Stomach (tissue), 9 donors: Measurements from ENCODE around the gene DEFB113. TPM values are rescaled to one million over a fixed set of nuclear protein-coding genes. Genes with fewer than 3 reads are reported as not detected.

Experiments
- DNase-seq, 2 donors: peaks; one replicate each; pipeline versions ENCODE4 v3.0.0 to v3.0.0-alpha.2; 2013 to 2019
- H3K27ac ChIP-seq, 5 donors: fragments of 200-600 bp in 4 of 5; sonication (generic) in 4 of 5; one replicate each; pipeline ENCODE4 v1.5.1; 2013 to 2019; ENCODE audit warnings: mild to moderate bottlenecking in 1 of 5, moderate library complexity in 1 of 5
- H3K27me3 ChIP-seq, 3 donors: fragments of 200-600 bp; sonication (generic); one replicate each; pipeline ENCODE4 v1.5.1; 2017 to 2019; ENCODE audit warnings: mixed run types in 1 of 3
- H3K36me3 ChIP-seq, 4 donors: fragments of 200-600 bp; sonication (generic); 1 replicate in 3 of 4; 2 replicates in 1 of 4; pipeline ENCODE4 v1.5.1; 2016 to 2019
- H3K4me1 ChIP-seq, 4 donors: fragments of 200-600 bp; sonication (generic); one replicate each; pipeline ENCODE4 v1.5.1; 2016 to 2019
- H3K4me3 ChIP-seq, 4 donors: fragments of 200-600 bp; sonication (generic) in 3 of 4; one replicate each; pipeline ENCODE4 v1.5.1; 2016 to 2019; ENCODE audit warnings: mild to moderate bottlenecking in 1 of 4
- H3K9me3 ChIP-seq, 4 donors: fragments of 200-600 bp; sonication (generic); one replicate each; pipeline ENCODE4 v1.5.1; 2016 to 2019
- CTCF ChIP-seq, 7 experiments: fragments of 450-650 bp in 4 of 7; fragments of 200-600 bp in 3 of 7; sonication (generic) in 3 of 7; IDR thresholded peaks; one replicate each; pipeline ENCODE4 v1.5.1; 2016 to 2019; ENCODE audit warnings: antibody characterized with exemption in 7 of 7, control low read depth in 2 of 7, mild to moderate bottlenecking in 1 of 7
- EP300 ChIP-seq: sonication (generic); formaldehyde crosslinking; IDR thresholded peaks from one replicate; pipeline ENCODE4 v1.6.1; 2017; ENCODE audit warnings: antibody characterized with exemption
- POLR2A ChIP-seq, 4 donors: fragments of 450-650 bp; IDR thresholded peaks; one replicate each; pipeline ENCODE4 v1.6.1; 2016; ENCODE audit warnings: antibody characterized with exemption in 4 of 4, control low read depth in 2 of 4, mild to moderate bottlenecking in 1 of 4, moderate library complexity in 1 of 4
- POLR2AphosphoS5 ChIP-seq, 3 donors: sonication (generic); formaldehyde crosslinking; IDR thresholded peaks; one replicate each; pipeline ENCODE4 v1.6.1; 2016; ENCODE audit warnings: antibody characterized with exemption in 3 of 3
- WGBS, 5 donors: extraction: QIAGEN DNeasy Blood & Tissue Kit in 3 of 5; methylation state at CpG; one replicate each; pipeline versions ENCODE4 v1.1.5 to v1.1.7; 2013 to 2018; 5-methylcytosine and 5-hydroxymethylcytosine counted together
- intact Hi-C: fragments of 100-400 bp; cut with DNase I; formaldehyde crosslinking; loops from one replicate; pipeline ENCODE4 v1.15.1; 2023; ENCODE audit warnings: low total_unique reads
- polyA plus RNA-seq, 3 donors: library from polyadenylated mRNA; stranded (reverse); fragments of 200-250 nt; gene quantifications; one replicate each; pipeline ENCODE4 v1.2.3, GENCODE V29; 2013
- total RNA-seq, 5 donors: library from RNA; depleted of rRNA; stranded (reverse); fragments of >200 nt; gene quantifications; one replicate each; pipeline versions ENCODE4 v1.1.0 to v1.2.3, GENCODE V29; 2014 to 2016
- donor health status: healthy with polysubstance abuse.
- donor health status: Bipolar disorder and iron deficiency.
- donor health status: healthy.

Gene DEFB113
- total and polyA plus RNA-seq, 8 donors: not detected

GRCh38 chr6:49919261-49919660 lies 50.2 kb downstream of the DEFB113 start:
- DNase-seq: no peak
- TF ChIP-seq EP300: no peak
- TF ChIP-seq POLR2AphosphoS5 (IDR thresholded peaks at IDR 0.05): no peak
- TF ChIP-seq CTCF (IDR thresholded peaks at IDR 0.05): no peak
- no peak for TF ChIP-seq POLR2A (IDR thresholded peaks at IDR 0.05)
- Histone ChIP-seq H3K36me3 (no peaks in the 10 kb centered on the region), H3K4me1 (peaks cover 0 to 9% (median 0%) of the 10 kb centered on the region in 4 donors), H3K4me3 (no peak overlapping the region), H3K9me3 (no peaks in the 10 kb centered on the region), H3K27ac (no peak overlapping the region), H3K27me3 (no peaks in the 10 kb centered on the region)
- 48 to 61% (median 54%) methylated on average over 4 of the region's 4 CpGs for WGBS, 5 donors
- intact Hi-C loops: no loop called here

- Histone ChIP-seq H3K36me3 (no peaks in the 10 kb centered on the region), H3K27ac (no peak overlapping the region), H3K9me3 (no peaks in the 10 kb centered on the region), H3K27me3 (no peaks in the 10 kb centered on the region), H3K4me1 (peaks cover 0 to 9% (median 0%) of the 10 kb centered on the region in 4 donors), H3K4me3 (no peak overlapping the region)
- DNase-seq: no peak
- intact Hi-C loops: no loop called here
- TF ChIP-seq POLR2AphosphoS5 (IDR thresholded peaks at IDR 0.05): no peak
- no peak for TF ChIP-seq CTCF (IDR thresholded peaks at IDR 0.05)
- TF ChIP-seq POLR2A (IDR thresholded peaks at IDR 0.05): no peak
- no peak for TF ChIP-seq EP300
- WGBS, 5 donors: 44 to 54% (median 47%) methylated on average over 2 of the region's 2 CpGs
Observed at GRCh38 chr6:49918787-49919186, 50.6 kb downstream of the DEFB113 start.

Other genes starting within 250 kb of the DEFB113 start
- under 1 TPM in 1 of 5 donors, not detected in 4; 0.55 TPM for gene CRISP3, start 225.2 kb downstream of the DEFB113 start, total RNA-seq
- gene CRISP3, start 225.2 kb downstream of the DEFB113 start, polyA plus RNA-seq: 1 to 10 TPM in 1 of 3 donors, not detected in 2; 6.8 TPM
- gene PGK2, start 182.3 kb downstream of the DEFB113 start, total RNA-seq: not detected
- gene PGK2, start 182.3 kb downstream of the DEFB113 start, polyA plus RNA-seq: not detected
- gene CRISP1, start 103.1 kb downstream of the DEFB113 start, total RNA-seq: not detected
- gene CRISP1, start 103.1 kb downstream of the DEFB113 start, polyA plus RNA-seq: not detected
- gene DEFB114, start 5.5 kb downstream of the DEFB113 start, total RNA-seq: not detected
- gene DEFB114, start 5.5 kb downstream of the DEFB113 start, polyA plus RNA-seq: not detected
- gene DEFB110, start 52.4 kb upstream of the DEFB113 start, total RNA-seq: not detected
- gene DEFB110, start 52.4 kb upstream of the DEFB113 start, polyA plus RNA-seq: not detected
- gene DEFB112, start 80.3 kb upstream of the DEFB113 start, total RNA-seq: not detected
- not detected for gene DEFB112, start 80.3 kb upstream of the DEFB113 start, polyA plus RNA-seq